Breast epithelium (tissue), 3 donors: ENCODE measurements around the gene NCOA1.

ENCODE experiments used
- POLR2A ChIP-seq: fragments of 450-650 bp; IDR thresholded peaks from one replicate; pipeline ENCODE4 v1.6.1; 2016; ENCODE audit warnings: antibody characterized with exemption, mild to moderate bottlenecking, moderate library complexity
- POLR2AphosphoS5 ChIP-seq, 3 donors: sonication (generic); formaldehyde crosslinking; IDR thresholded peaks; one replicate each; pipeline ENCODE4 v1.6.1; 2017; ENCODE audit warnings: antibody characterized with exemption in 3 of 3
- TF ChIP-seq, protein P1 (sequence below), 3 donors: fragments of 450-650 bp; IDR thresholded peaks; one replicate each; pipeline ENCODE4 v1.5.1; 2016 to 2017; ENCODE audit warnings: antibody characterized with exemption in 3 of 3, mild to moderate bottlenecking in 3 of 3, moderate library complexity in 3 of 3

GRCh38 chr2:24566630-24567029, 75.6 kb downstream of the NCOA1 start:
- no peak for TF ChIP-seq POLR2AphosphoS5 (IDR thresholded peaks at IDR 0.05)
- no peak for TF ChIP-seq POLR2A
- TF ChIP-seq, protein P1, sequence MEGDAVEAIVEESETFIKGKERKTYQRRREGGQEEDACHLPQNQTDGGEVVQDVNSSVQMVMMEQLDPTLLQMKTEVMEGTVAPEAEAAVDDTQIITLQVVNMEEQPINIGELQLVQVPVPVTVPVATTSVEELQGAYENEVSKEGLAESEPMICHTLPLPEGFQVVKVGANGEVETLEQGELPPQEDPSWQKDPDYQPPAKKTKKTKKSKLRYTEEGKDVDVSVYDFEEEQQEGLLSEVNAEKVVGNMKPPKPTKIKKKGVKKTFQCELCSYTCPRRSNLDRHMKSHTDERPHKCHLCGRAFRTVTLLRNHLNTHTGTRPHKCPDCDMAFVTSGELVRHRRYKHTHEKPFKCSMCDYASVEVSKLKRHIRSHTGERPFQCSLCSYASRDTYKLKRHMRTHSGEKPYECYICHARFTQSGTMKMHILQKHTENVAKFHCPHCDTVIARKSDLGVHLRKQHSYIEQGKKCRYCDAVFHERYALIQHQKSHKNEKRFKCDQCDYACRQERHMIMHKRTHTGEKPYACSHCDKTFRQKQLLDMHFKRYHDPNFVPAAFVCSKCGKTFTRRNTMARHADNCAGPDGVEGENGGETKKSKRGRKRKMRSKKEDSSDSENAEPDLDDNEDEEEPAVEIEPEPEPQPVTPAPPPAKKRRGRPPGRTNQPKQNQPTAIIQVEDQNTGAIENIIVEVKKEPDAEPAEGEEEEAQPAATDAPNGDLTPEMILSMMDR (IDR thresholded peaks at IDR 0.05), result no peak
